Hematopoietic multipotent progenitor cell treated with erythropoietin and hydrocortisone succinate and interleukin-3 and kit ligand, for 6 days (in vitro differentiated cells): ENCODE data around the gene PTX4.

Experiments
- DNase-seq: peaks from one replicate; pipeline ENCODE4 v3.0.0-alpha.2; 2015

Gene PTX4, protein sequence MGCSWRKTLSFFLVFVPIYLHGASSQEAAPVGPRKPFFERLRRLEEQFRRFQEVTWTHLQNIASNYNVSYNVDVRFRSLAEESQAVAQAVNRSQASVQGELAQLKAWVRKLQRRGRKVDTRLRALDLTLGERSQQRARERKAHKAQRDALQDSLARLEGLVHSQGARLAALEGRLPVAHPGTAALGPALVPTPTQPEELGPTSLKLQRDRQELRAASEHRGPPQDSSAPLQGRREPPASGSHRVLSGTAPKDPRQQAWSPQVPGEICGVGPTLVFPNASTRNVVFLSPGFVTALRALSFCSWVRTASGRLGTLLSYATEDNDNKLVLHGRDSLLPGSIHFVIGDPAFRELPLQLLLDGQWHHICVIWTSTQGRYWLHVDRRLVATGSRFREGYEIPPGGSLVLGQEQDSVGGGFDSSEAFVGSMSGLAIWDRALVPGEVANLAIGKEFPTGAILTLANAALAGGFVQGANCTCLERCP

GRCh38 chr16:1488619-1489018 is at the start of gene PTX4:
TSS of gene PTX4 (minus strand) at chr16:1488944. CDS start at chr16:1488909, 35 bp downstream.
- no peak for DNase-seq

DNA sequence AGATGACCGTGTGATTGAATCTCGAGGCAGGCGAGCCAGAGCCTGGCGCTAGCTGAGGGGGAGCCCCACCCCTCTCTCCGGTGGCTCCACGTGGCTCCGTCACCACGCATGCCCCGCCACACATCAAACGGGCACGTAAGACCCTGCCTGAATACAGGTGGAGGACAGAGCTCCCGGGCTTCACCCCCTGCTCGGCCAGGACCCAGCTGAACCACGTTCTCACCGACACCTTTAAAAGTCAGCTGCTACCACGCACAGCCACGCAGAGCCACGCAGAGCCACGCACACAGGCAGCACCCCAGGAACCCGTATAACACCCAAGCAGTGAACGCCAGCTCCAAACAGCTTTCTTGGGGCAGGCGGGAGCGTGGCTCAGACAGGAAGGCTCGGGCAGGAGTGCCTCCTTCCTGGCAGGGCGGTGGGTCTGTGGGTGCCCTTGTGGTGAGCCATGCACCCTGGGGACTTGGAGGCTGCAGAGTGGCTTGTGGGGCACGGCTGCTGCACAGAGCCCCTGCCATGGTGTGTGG is 49.1 kb upstream of the PTX4 start:
- no peak for DNase-seq

GRCh38 chr16:1537138-1537577 is 48.4 kb upstream of the PTX4 start:
- no peak for DNase-seq

DNA sequence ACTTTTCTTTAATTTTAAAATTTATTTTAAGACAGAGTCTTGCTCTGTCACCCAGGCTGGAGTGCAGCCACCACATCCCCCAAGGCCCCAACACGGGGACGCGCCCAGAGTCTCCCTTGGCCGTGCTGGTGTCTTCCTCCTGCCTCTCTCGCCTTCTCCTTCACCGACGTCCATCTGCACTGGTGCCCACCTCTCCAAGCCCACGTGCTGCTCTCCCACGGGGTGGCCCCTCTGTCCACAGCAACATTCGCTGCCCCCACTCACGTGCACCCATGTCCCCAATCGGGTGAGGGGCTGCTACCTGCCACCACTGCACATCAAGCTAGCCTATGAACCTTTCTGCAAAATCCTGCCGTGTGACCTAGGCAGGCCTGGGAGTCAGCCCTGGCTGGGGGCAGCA is 47.9 kb upstream of the PTX4 start:
- no peak for DNase-seq

DNA sequence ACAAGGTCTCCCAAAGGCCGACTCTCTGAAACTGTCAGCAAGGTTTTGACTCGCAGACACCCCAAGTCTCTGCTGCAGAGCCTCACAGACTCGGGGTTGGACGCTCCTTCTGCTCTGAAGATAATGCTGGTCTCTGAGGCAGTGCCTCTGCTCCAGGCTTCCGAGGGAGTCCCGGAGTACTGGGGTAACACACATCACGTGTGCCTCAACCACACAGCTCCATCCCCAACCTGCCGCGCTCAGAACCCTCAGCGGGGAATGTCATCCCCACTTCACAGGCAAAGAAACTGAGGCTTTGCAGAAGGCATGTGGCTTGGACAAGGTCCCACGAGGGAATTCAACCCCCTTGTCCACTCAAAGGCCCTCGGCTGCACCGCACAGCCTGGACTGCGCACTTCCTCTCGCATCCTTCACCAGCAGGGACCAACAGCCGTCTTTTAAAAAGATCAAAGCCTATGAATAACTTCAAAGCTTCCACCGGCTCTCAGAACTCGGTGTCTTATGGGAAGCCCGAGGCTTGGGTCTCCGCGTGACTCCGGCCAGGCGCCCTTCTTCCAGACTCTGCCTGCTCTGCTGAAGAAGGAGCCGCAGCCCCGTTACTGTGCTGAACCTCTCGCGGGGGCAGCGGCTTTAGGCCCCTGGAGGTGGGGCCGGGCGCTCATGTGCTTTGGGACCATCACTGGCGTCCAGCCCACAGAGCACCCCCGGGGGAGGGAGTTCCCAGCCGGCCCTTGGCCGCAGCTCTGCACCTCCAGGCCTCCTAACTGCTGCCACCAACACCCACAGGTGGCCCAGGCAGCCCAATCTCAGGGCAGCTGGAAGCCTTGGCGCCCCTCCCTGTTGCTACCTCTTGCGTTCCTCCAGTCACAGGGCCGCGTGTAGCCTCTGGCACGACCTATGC is 46.9 kb upstream of the PTX4 start:
- DNase-seq: no peak

DNA sequence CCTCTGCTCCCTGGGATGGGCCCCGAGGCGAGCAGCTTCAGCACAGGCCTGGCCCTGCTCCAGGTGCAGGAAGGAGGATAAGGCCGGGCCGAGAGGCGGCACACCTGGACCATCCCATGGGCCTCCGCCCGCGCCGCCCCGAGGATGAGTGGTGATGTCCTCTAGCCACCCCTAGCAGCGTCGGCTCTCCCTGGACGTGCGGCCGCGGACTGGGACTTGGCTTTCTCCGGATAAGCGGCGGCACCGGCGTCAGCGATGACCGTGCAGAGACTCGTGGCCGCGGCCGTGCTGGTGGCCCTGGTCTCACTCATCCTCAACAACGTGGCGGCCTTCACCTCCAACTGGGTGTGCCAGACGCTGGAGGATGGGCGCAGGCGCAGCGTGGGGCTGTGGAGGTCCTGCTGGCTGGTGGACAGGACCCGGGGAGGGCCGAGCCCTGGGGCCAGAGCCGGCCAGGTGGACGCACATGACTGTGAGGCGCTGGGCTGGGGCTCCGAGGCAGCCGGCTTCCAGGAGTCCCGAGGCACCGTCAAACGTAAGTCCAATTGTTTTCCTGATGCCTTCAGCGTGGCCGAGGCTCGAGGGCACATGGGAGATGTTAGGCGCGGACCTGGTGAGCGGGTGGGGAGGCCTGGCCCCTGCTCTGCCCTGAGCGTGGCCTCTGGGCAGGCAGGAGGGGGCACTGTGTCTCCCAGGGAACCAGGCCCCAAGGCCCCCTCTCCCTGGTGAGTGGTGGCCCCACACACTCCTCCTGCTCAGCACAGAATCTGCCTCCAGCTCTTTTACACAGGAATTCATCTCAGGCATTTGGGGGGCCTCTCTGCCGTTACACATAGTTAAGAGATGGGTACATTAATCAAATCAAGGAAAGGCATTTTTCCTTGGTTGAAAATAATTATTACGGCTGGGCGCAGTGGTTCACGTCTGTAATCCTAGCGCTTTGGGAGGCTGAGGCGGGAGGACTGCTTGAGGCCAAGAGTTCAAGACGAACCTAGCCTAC is 45.6 kb upstream of the PTX4 start:
- DNase-seq: no peak

DNA sequence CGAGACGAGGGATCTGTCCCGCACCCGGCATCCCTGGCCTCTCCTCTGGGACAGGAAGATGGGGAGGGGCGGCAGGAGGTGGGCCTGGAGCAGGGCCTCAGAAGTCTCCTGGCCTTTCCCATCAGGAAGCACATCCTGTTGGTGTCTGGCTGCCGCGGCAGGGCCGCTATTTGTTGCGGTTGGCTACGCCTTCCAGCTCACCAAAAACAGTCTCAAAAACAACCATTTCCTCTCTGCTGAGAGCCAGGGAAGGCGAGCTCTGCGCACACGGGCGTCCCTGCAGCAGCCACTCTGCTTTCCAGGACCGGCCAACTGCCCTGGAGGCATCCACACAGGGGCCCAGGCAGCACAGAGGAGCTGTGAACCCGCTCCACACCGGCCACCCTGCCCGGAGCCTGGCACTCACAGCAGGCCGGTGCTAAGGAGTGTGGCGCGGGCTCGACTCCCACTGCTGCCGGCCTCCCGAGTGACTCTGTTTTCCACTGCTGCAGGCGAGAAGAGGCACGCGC is 44.8 kb upstream of the PTX4 start, which contains the start of gene TMEM204:
Gene TMEM204, plus strand, starts transcription at position 224 of the 509 bp plus-strand sequence. CDS start 610 bp downstream, outside the sequence.
- no peak for DNase-seq

DNA sequence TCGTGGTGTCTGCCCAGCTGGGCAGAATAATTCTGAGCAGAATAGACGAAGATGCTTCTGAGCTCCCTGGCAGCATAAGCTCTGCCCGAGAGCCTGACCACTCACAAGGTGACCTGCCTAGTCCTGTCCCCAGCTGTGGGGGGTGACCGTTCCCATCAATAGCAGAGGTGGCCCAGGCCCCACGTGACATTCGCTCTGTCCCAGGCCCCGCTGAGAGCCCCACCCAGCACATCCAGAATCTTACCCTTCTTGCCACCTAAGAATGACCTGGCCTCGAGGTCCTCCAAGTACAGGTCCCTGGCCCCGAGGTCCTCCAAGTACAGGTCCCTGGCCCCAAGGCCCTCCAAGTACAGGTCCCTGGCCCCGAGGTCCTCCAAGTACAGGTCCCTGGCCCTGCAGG is 44.0 kb upstream of the PTX4 start:
- DNase-seq: no peak

DNA sequence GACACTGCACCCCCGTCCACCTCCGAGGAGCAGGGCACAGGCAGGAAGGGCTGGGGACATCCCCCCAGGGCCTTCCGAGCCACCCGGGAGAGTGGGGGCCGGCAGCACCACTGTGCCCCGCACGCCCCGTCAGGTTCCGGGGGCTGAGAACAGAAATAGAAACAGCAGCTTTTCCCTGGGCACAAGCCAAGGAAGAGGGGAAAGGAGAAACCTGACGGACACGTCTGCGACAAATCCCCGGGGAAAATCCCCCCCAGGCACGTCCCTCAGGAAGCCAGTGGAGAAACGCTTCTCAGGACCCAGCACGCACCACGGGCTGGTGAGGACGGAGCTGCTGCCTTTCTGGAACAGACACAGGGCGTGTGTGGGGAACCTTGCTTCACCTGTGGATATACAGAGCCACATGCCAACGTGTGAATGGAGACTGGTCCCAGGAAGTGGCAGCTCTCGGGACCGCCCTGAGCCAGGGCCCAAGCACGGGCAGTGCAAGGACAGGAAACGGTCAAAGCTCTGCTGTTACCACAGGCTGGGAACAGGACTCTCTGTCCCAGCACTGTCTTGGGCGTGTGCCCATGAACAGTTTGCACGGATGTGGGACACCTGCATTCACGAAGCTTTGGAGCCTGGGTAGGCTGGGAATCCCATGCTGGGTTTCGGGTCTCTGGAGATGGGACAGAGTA is 43.5 kb upstream of the PTX4 start:
- DNase-seq: no peak

- DNase-seq: no peak
Observed at GRCh38 chr16:1531638-1531910, 42.8 kb upstream of the PTX4 start.

GRCh38 chr16:1530883-1531637 is 42.3 kb upstream of the PTX4 start:
- DNase-seq: no peak

GRCh38 chr16:1530349-1530882 is 41.7 kb upstream of the PTX4 start:
- DNase-seq: no peak

GRCh38 chr16:1528921-1529537 is 40.3 kb upstream of the PTX4 start:
- no peak for DNase-seq

DNA sequence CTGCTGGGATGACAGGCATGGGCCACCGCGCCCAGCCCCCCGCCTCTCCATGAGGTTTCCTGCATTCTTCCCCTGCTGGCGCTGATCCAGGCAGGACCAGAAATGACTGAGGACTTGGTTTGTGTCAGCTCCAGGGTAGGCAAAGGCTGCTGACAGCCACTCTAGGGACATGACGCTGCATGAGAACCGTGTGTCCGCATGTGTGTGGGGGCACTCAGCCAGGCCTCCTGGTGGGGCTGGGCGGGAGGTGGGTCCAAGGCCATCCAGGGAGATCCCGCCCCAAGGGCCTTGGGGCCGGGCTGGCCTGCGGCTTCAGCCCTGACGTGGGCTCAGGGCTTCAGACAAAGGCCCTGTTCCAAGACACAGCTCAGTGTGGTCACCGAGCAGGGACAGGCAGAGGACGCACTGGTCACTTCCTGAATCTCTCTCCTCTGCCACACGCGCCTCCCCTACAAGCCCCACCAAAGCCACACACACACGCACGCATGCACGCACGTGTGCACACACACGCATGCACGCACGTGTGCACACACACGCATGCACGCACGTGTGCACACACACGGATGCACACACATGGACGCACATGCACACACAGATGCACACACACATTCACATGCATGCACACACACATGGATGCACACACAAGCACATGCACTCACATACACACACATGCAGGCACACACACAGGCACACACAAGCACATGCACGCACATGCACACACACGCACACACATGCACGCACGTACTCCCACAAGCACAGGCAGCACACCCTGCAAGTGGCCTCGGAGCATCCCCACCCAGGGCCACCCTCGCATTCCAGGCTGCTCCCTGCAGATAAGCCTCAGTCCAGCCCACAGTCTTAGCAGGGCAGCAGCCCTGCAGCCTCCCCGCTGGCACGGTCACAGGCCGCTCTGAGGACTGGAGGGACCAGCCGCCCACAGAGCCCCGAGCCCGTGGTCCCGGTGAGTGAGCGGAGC is 39.4 kb upstream of the PTX4 start:
- DNase-seq: peak; percentile 75

DNA sequence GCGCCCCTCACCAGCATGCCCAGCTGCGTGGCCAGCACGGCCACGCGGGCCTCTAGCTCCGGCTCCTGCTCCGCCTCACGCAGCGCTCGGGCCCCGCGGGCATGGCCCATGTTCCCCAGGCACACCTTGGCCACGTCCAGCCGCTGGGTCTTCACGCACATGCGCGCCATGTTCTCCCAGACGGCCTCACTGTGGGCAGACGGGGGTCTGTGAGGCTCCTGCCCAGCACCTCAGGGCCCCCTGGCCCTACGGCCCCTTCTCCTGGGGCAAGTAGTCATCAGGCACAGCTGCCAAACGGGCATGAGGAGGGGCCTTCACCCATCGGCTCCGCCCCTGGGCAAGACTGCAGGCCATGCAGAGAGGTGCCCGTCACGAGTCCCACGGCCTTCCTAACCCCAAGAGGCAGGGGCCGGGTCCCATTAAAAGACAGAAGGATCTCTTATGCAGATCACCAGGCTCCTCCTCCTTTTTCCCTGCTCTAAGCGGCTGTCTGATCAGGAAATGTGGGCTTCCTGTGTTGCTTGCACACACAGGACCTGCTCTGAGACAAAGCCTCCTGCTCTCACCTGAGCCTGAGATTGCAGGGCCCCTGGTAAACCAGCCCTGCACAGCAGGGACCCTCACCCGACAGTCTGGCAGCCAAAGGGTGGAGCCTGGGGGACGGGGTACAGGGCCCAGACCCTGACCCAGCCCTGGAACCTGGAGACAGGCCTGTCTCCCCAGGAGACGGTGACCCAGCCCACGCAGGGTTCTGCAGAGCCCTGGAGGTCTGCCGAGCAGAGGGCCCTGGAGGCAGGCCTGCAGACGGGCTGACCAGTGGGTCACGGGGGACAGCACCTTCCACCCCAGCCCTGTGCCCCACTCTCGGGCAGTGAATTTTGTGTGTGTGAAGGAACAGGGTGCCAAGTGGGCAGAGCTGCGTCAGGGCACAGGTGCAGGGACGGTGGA is 38.1 kb upstream of the PTX4 start:
- no peak for DNase-seq

DNA sequence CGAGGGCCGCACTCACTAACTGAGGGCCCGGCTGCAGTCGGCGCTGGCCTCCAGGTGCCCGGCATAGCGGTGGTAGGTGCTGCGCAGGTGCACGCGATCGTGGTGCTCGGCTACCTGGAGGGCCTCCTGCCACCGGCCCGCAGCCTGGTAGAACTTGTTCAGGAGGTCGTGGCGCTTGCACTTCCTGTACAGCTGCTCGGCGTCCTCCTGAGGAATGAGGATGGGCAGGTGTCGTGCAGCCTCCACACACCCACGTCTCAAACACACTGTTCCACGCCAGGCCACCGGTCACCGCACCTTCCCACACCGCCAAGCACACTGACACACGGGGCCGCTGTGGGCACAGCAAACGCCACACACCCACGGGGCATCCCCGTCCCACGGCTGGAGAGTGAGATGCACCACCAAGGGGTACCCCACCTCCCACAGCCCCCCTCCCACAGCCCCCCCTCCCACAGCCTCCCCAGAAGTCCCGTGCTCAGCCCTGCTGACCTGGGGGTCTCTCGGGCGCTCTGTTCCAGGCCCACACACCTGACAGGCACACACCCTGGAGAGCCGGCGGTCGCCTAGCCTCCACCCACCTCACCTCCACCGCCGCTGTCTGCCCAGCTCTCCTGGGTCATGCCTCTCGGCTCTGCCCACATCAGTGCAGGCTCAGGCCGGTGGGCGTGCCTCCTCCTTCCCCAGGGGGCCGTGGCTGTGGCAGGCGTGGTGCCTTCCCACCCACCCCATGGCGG is 37.3 kb upstream of the PTX4 start:
- no peak for DNase-seq

GRCh38 chr16:1524366-1524765 is 35.6 kb upstream of the PTX4 start:
- DNase-seq: no peak
